Keratinocyte (primary cell): Measurements from ENCODE around the gene C22orf31. TPM values are rescaled to one million over a fixed set of nuclear protein-coding genes. Genes with fewer than 3 reads are reported as not detected.

Experiments used
- DNase-seq: peaks from one replicate; pipeline ENCODE4 v3.0.0-alpha.2; 2011; ENCODE audit warnings: low read depth, missing footprints, low spot score
- FAIRE-seq: peaks from 2 replicates; lab custom pipeline; 2011; peaks lifted over from hg19 to GRCh38; lab: Jason Lieb, UNC
- H2AFZ ChIP-seq: 2 replicates; pipeline ENCODE4 v1.6.0; 2012; ENCODE audit warnings: low read length, control low read depth, inconsistent platforms; ENCODE audit not compliant: control insufficient read depth
- H3K27ac ChIP-seq: 2 replicates; pipeline ENCODE4 v1.5.1; 2011; ENCODE audit warnings: low read length; ENCODE audit not compliant: control insufficient read depth, insufficient read depth
- H3K27me3 ChIP-seq: 3 replicates; pipeline ENCODE4 v1.6.0; 2011; ENCODE audit warnings: low read length; ENCODE audit not compliant: control insufficient read depth, insufficient read depth; ENCODE audit errors: extremely low read depth
- H3K36me3 ChIP-seq, 2 experiments: 2 replicates in 1 of 2; 3 replicates in 1 of 2; pipeline ENCODE4 v1.5.1; 2011; ENCODE audit warnings: low read length in 2 of 2, mild to moderate bottlenecking in 1 of 2; ENCODE audit not compliant: control insufficient read depth in 2 of 2, insufficient read depth in 2 of 2; ENCODE audit errors: extremely low read depth in 1 of 2
- H3K4me1 ChIP-seq: 3 replicates; pipeline ENCODE4 v1.5.1; 2011; ENCODE audit warnings: low read length; ENCODE audit not compliant: control insufficient read depth, insufficient read depth; ENCODE audit errors: extremely low read depth
- H3K4me2 ChIP-seq: 3 replicates; pipeline ENCODE4 v1.6.0; 2011; ENCODE audit warnings: low read depth, low read length; ENCODE audit not compliant: control insufficient read depth, insufficient read depth; ENCODE audit errors: extremely low read depth
- H3K4me3 ChIP-seq, 3 experiments: fragments of 200-600 bp in 1 of 3; sonication (generic) in 1 of 3; 2 replicates in 2 of 3; 3 replicates in 1 of 3; pipeline ENCODE4 v1.5.1; 2011 to 2016; ENCODE audit warnings: low read length in 3 of 3, mild to moderate bottlenecking in 3 of 3, control low read depth in 2 of 3, inconsistent platforms in 1 of 3, low read depth in 1 of 3, mixed read lengths in 1 of 3, mixed run types in 1 of 3, moderate library complexity in 1 of 3; ENCODE audit not compliant: control insufficient read depth in 2 of 3, insufficient read depth in 2 of 3; ENCODE audit errors: extremely low read depth in 1 of 3
- H3K79me2 ChIP-seq: 2 replicates; pipeline ENCODE4 v1.6.0; 2012; ENCODE audit warnings: low read length; ENCODE audit not compliant: control insufficient read depth, insufficient read depth
- H3K9ac ChIP-seq: 3 replicates; pipeline ENCODE4 v1.6.0; 2011; ENCODE audit warnings: low read length; ENCODE audit not compliant: control insufficient read depth, insufficient read depth; ENCODE audit errors: extremely low read depth
- H3K9me1 ChIP-seq: 3 replicates; pipeline ENCODE4 v1.6.0; 2011; ENCODE audit warnings: low read length; ENCODE audit not compliant: control insufficient read depth, insufficient read depth; ENCODE audit errors: extremely low read depth
- H3K9me3 ChIP-seq: 2 replicates; pipeline ENCODE4 v1.5.1; 2012; ENCODE audit warnings: low read depth, low read length; ENCODE audit not compliant: control insufficient read depth
- H4K20me1 ChIP-seq: 3 replicates; pipeline ENCODE4 v1.6.0; 2011; ENCODE audit warnings: low read length; ENCODE audit not compliant: control insufficient read depth, insufficient read depth; ENCODE audit errors: extremely low read depth
- EZH2 ChIP-seq: IDR thresholded peaks from one replicate; pipeline ENCODE4 v1.6.1; 2012; ENCODE audit warnings: inconsistent platforms, mild to moderate bottlenecking, low read length, moderate library complexity
- dilution Hi-C: fragments of 300-500 bp; cut with MboI; formaldehyde crosslinking; loops from one replicate; pipeline ENCODE4 v1.7.0; 2020; ENCODE audit warnings: low sequenced_read_pairs; ENCODE audit not compliant: extremely low pct_ligation_motif_present
- polyA plus RNA-seq, 5 experiments: library from polyadenylated mRNA; depleted of rRNA in 3 of 5; stranded (reverse) in 3 of 5; stranded (forward) in 1 of 5; unstranded in 1 of 5; fragments of >200 nt; gene quantifications; 1 replicate in 1 of 5; 2 replicates in 3 of 5; 3 replicates in 1 of 5; pipeline versions ENCODE4 v1.2.1 to v1.2.3, GENCODE V29; 2011 to 2012; ENCODE audit warnings: missing spikeins in 2 of 5, low read depth in 1 of 5, low replicate concordance in 1 of 5
- TF ChIP-seq, protein P1 (sequence below), 3 experiments: IDR thresholded peaks in 1 of 3; conservative IDR thresholded peaks in 1 of 3; optimal IDR thresholded peaks in 1 of 3; 2 replicates in 2 of 3; 3 replicates in 1 of 3; pipeline versions ENCODE3 to v1.5.1; 2011; ENCODE audit warnings: low read length in 3 of 3, mild to moderate bottlenecking in 3 of 3, moderate library complexity in 2 of 3, control low read depth in 1 of 3, inconsistent platforms in 1 of 3; ENCODE audit not compliant: insufficient read depth in 2 of 3; ENCODE audit errors: extremely low read depth in 1 of 3

C22orf31 gene
- polyA plus RNA-seq, 1 donor (not counting 4 experiments of a cell fraction or from before 2014, with no cell fraction given) = not detected

DNA sequence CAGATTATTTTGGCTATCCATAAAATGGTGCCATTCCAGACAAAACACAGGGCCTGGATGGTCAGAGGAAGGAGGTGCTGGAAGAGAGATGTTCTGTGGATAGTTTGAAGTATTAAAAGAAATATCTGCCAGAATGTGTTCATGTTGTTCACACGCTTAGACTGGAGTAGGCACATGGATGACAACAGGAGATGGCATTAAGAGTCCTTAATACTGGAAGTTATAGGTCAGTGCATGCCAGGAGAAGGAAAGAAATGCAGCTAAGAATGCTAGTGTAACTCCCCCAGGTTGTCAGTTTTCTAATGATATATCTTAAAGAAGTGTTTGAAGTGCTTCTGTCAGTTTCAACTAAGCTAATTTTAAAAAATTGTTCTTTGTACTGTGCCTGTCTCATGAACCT is 31.4 kb upstream of the C22orf31 start:
- no peaks in the 10 kb centered on the region for H4K20me1 ChIP-seq
- TF ChIP-seq EZH2 = no peak
- TF ChIP-seq, protein P1, sequence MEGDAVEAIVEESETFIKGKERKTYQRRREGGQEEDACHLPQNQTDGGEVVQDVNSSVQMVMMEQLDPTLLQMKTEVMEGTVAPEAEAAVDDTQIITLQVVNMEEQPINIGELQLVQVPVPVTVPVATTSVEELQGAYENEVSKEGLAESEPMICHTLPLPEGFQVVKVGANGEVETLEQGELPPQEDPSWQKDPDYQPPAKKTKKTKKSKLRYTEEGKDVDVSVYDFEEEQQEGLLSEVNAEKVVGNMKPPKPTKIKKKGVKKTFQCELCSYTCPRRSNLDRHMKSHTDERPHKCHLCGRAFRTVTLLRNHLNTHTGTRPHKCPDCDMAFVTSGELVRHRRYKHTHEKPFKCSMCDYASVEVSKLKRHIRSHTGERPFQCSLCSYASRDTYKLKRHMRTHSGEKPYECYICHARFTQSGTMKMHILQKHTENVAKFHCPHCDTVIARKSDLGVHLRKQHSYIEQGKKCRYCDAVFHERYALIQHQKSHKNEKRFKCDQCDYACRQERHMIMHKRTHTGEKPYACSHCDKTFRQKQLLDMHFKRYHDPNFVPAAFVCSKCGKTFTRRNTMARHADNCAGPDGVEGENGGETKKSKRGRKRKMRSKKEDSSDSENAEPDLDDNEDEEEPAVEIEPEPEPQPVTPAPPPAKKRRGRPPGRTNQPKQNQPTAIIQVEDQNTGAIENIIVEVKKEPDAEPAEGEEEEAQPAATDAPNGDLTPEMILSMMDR (optimal IDR thresholded peaks at IDR 0.05 in 1 of 3, IDR thresholded peaks at IDR 0.05 in 1 of 3, conservative IDR thresholded peaks at IDR 0.05 in 1 of 3; ENCODE audit: extremely low read depth in 1 of 3, insufficient read depth in 2 of 3, low read length in 3 of 3) = no peak
- no peak overlapping the region for H3K4me2 ChIP-seq
- DNase-seq (no peak), FAIRE-seq (no peak)
- no peak overlapping the region for H3K9ac ChIP-seq
- H3K4me1 ChIP-seq = peaks cover 2% of the 10 kb centered on the region
- H3K9me3 ChIP-seq = no peaks in the 10 kb centered on the region
- dilution Hi-C loops = no loop called here
- H3K79me2 ChIP-seq = no peaks in the 10 kb centered on the region
- H3K9me1 ChIP-seq = no peaks in the 10 kb centered on the region
- H3K4me3 ChIP-seq = no peak overlapping the region
- H3K36me3 ChIP-seq = no peaks in the 10 kb centered on the region
- H3K27ac ChIP-seq = no peak overlapping the region
- H3K27me3 ChIP-seq = no peaks in the 10 kb centered on the region
- H2AFZ ChIP-seq = no peak overlapping the region

DNA sequence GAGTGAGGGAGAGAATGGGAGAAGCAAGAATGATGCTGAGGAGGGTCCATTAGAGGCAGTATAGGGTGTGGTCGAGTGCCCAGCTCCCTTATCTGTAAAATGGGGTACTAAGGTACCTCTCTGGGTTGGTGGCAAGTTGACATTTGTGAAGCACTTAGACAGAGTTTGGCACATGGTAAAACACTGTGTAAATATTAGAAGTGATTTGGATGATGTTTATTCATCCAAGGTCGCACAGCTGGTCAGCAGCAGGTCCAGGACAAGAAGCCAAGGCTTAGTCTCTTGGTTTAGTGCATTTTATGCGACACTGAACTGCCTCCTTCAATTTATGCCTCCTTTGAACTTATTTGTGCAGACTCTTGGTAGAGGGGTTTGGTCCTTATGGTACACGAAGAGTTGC is 30.6 kb upstream of the C22orf31 start:
- peaks cover 2% of the 10 kb centered on the region for H3K4me1 ChIP-seq
- dilution Hi-C loops = no loop called here
- FAIRE-seq = no peak

More for the DNA sequence above, 30.6 kb upstream of the C22orf31 start:
- Histone ChIP-seq H3K27ac (no peak overlapping the region), H2AFZ (no peak overlapping the region), H3K27me3 (no peaks in the 10 kb centered on the region), H3K36me3 (no peaks in the 10 kb centered on the region), H3K79me2 (no peaks in the 10 kb centered on the region), H3K9me1 (no peaks in the 10 kb centered on the region), H3K4me2 (no peak overlapping the region), H3K4me3 (no peak overlapping the region), H3K9ac (no peak overlapping the region), H3K9me3 (no peaks in the 10 kb centered on the region), H4K20me1 (no peaks in the 10 kb centered on the region)
- DNase-seq = no peak
- TF ChIP-seq, protein P1 (optimal IDR thresholded peaks at IDR 0.05 in 1 of 3, IDR thresholded peaks at IDR 0.05 in 1 of 3, conservative IDR thresholded peaks at IDR 0.05 in 1 of 3; ENCODE audit: extremely low read depth in 1 of 3, insufficient read depth in 2 of 3, low read length in 3 of 3) = no peak
- TF ChIP-seq EZH2 = no peak
